ENCODE measurements around the gene SLC25A45. TPM values are rescaled to one million over a fixed set of nuclear protein-coding genes. Genes with fewer than 3 reads are reported as not detected.

Gene SLC25A45
- total RNA-seq, 3 donors from 2014 or later (not counting 1 experiment from before 2014, with no cell fraction given): 50.9 to 61.1 (median 61.0) TPM

DNA sequence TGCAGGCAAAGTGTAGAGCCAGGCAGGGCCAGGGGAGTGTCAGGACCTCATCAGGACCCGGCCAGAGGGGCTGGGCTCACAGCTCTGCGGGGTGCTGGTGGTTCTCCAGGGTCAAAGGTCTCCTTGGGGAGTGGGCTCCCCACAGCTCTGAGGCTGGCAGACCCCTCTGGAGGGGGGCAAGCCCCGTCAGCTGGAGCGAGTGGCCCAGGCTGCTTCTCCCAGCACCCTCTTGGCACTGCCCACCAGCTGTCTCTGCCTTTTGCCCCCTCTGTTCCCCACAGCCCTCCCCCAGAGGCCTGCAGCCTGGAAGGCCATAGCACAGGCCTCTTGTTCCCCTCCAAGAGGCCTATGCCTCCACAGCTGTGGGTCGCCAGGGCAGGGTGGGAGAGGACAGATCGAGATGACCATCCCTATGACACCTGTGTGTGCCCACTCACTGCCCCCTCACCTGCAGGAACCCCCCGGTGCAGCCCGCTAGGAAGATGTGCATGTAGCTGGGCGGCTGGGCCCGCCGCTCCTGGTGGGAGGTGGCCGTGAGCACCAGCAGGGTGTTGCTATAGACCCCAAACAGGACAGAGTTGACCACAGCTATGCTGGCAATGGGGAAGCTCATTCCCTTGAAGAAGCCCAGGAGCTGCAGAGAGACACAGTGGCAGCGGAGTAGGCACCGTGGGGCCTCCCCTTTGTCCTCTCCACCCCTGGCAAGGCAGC is 3.4 kb downstream of the SLC25A45 start:
- Mint-ChIP-seq H3K27ac (no peak overlapping the region), H3K4me1 (peaks cover 22 to 29% of the 10 kb centered on the region in 2 donors), H3K27me3 (ENCODE audit: low read depth in 2 of 2) (no peaks in the 10 kb centered on the region), H3K9me3 (no peaks in the 10 kb centered on the region), H3K4me3 (no peak overlapping the region), H3K36me3 (no peaks in the 10 kb centered on the region)
- DNase-seq (no peak), ATAC-seq (no peak)
- TF ChIP-seq, protein P1, sequence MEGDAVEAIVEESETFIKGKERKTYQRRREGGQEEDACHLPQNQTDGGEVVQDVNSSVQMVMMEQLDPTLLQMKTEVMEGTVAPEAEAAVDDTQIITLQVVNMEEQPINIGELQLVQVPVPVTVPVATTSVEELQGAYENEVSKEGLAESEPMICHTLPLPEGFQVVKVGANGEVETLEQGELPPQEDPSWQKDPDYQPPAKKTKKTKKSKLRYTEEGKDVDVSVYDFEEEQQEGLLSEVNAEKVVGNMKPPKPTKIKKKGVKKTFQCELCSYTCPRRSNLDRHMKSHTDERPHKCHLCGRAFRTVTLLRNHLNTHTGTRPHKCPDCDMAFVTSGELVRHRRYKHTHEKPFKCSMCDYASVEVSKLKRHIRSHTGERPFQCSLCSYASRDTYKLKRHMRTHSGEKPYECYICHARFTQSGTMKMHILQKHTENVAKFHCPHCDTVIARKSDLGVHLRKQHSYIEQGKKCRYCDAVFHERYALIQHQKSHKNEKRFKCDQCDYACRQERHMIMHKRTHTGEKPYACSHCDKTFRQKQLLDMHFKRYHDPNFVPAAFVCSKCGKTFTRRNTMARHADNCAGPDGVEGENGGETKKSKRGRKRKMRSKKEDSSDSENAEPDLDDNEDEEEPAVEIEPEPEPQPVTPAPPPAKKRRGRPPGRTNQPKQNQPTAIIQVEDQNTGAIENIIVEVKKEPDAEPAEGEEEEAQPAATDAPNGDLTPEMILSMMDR (IDR thresholded peaks at IDR 0.05): no peak
- intact Hi-C loops (cut with micrococcal nuclease): no loop called here
- no peaks in the 10 kb centered on the region for H3K27me3 ChIP-seq (ENCODE audit: control insufficient read depth, insufficient read depth, low read length)
- no peak overlapping the region for H3K4me3 ChIP-seq (ENCODE audit: low read length)
- H3K4me1 ChIP-seq (ENCODE audit: control insufficient read depth, insufficient read depth, low read length): peaks cover 52% of the 10 kb centered on the region
- no peak overlapping the region for H3K27ac ChIP-seq (ENCODE audit: low read length)
- H3K36me3 ChIP-seq (ENCODE audit: control insufficient read depth, insufficient read depth, low read length): peaks cover 2% of the 10 kb centered on the region
- no peaks in the 10 kb centered on the region for H3K9me3 ChIP-seq (ENCODE audit: control insufficient read depth, insufficient read depth, low read length)
- WGBS (ENCODE audit: insufficient coverage): 95% methylated on average over 14 of the region's 14 CpGs

DNA sequence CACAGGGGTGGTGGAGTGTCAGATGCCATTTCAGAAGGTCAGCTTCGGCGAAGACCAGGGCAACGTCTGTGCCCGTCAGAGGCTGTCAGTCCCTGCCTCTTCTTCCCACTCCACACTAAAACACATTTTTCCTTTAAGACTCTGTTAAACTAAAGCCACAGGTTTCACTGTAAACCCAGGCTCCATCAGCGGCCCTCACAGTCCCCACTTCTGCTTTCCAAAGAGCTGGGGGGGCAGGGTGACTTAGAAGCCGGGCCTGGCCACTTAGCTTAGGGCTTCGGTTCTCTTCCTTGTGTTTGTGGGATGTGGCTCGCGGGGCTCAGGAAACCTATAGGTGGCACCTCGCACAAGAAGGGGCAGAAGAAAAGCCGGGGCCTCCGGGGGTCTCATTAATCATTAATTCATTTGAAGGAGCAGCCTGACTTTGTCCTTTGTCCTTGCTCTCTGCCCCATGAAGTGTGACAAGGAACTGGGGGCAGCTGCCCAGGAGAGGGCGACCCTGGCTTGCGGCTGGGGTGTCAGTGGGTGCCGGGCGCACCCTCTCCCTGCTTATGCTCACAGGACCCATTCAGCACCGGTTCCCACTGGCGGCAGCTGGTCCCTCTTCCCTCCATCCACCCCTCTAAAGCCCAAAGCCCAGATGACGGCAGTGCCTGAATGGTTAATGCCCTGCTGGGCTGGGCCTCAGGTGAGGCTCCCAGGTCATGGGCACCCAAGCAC is 4.1 kb downstream of the SLC25A45 start:
- TF ChIP-seq, protein P1 (IDR thresholded peaks at IDR 0.05): no peak
- H3K27ac Mint-ChIP-seq: peak overlapping the region in 1 of 2 donors; percentile 52
- H3K4me1 Mint-ChIP-seq: peaks cover 15 to 22% of the 10 kb centered on the region in 2 donors
- Histone ChIP-seq H3K36me3 (ENCODE audit: control insufficient read depth, insufficient read depth, low read length) (peaks cover 2% of the 10 kb centered on the region), H3K4me3 (ENCODE audit: low read length) (no peak overlapping the region), H3K27ac (ENCODE audit: low read length) (peak overlapping the region; percentile 21), H3K9me3 (ENCODE audit: control insufficient read depth, insufficient read depth, low read length) (no peaks in the 10 kb centered on the region), H3K4me1 (ENCODE audit: control insufficient read depth, insufficient read depth, low read length) (peaks cover 45% of the 10 kb centered on the region), H3K27me3 (ENCODE audit: control insufficient read depth, insufficient read depth, low read length) (no peaks in the 10 kb centered on the region)
- DNase-seq: no peak
- H3K4me3 Mint-ChIP-seq: no peak overlapping the region
- H3K27me3 Mint-ChIP-seq (ENCODE audit: low read depth in 2 of 2): no peaks in the 10 kb centered on the region
- ATAC-seq: no peak
- intact Hi-C loops (cut with micrococcal nuclease): no loop called here
- no peaks in the 10 kb centered on the region for H3K9me3 Mint-ChIP-seq
- 57% methylated on average over 19 of the region's 19 CpGs for WGBS (ENCODE audit: insufficient coverage)
- H3K36me3 Mint-ChIP-seq: no peaks in the 10 kb centered on the region

DNA sequence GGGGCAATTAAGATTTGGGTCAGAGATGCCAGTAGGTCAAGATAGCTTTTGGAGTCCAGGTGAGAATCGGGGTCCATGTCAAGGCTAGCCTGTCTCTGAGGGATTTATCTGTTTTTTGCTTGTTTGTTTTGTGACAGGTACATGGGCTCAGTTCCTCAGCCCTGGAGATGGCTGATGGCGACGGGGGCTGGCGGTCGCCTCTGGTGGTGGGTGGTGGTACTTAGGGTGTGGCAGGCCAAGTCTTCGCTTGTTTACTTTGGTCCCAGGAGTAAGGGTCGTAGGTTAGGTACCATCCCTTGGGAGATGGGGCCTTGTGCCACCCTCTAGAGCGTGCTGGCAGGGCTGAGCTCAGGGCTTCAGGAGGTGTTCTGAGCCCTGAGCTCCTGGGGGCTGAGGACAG is 4.7 kb downstream of the SLC25A45 start:
- TF ChIP-seq, protein P1 (IDR thresholded peaks at IDR 0.05): no peak
- no peak for DNase-seq
- Histone ChIP-seq H3K27ac (ENCODE audit: low read length) (peak overlapping the region; percentile 21), H3K27me3 (ENCODE audit: control insufficient read depth, insufficient read depth, low read length) (no peaks in the 10 kb centered on the region), H3K9me3 (ENCODE audit: control insufficient read depth, insufficient read depth, low read length) (no peaks in the 10 kb centered on the region), H3K4me3 (ENCODE audit: low read length) (no peak overlapping the region), H3K36me3 (ENCODE audit: control insufficient read depth, insufficient read depth, low read length) (peaks cover 2% of the 10 kb centered on the region), H3K4me1 (ENCODE audit: control insufficient read depth, insufficient read depth, low read length) (peaks cover 39% of the 10 kb centered on the region)
- 89% methylated on average over 8 of the region's 8 CpGs for WGBS (ENCODE audit: insufficient coverage)
- Mint-ChIP-seq H3K36me3 (no peaks in the 10 kb centered on the region), H3K4me3 (no peak overlapping the region), H3K9me3 (no peaks in the 10 kb centered on the region), H3K27me3 (ENCODE audit: low read depth in 2 of 2) (no peaks in the 10 kb centered on the region), H3K27ac (peak overlapping the region in 1 of 2 donors; percentile 52), H3K4me1 (peaks cover 9 to 16% of the 10 kb centered on the region in 2 donors)
- ATAC-seq: no peak
- intact Hi-C loops (cut with micrococcal nuclease): no loop called here
